Measurements from ENCODE around the gene CDRT15. TPM values are rescaled to one million over a fixed set of nuclear protein-coding genes. Genes with fewer than 3 reads are reported as not detected.
"Not testable (repeated sequence)": the region's sequence is repeated elsewhere in the genome, so short reads cannot be mapped to it uniquely, and the experiment has no call there.

The CDRT15 gene
- polyA plus RNA-seq, 1 donor (not counting 4 experiments of a cell fraction or from before 2014, with no cell fraction given) = not detected

DNA sequence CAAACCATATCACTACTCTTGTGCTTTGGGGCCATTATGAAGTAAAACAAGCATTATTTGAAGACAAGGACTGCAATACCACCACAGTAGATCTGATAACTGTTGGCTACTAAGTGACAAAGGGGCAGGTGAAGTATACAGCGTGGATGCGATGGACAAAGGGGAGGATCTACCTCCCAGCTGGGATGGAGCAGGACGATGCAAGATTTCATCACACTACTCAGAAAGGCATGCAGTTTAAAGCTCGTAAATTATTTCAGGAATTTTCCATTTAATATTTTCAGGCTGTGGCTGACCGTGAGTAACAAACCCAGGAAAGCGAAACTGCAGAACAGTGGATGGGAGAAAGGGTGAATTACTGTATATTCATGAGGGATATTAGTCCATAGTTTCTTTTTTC is 5.5 kb downstream of the CDRT15 start:
- dilution Hi-C loops (cut with MboI; ENCODE audit: extremely low pct_ligation_motif_present, low sequenced_read_pairs); H3K27ac ChIP-seq (ENCODE audit: control insufficient read depth, insufficient read depth, low read length); H4K20me1 ChIP-seq (ENCODE audit: control insufficient read depth, extremely low read depth, insufficient read depth, low read length); H3K4me2 ChIP-seq (ENCODE audit: control insufficient read depth, extremely low read depth, insufficient read depth, low read depth, low read length); H3K4me3 ChIP-seq (ENCODE audit: control insufficient read depth in 2 of 3, extremely low read depth in 1 of 3, insufficient read depth in 2 of 3, low read depth in 1 of 3, low read length in 3 of 3); H3K4me1 ChIP-seq (ENCODE audit: control insufficient read depth, extremely low read depth, insufficient read depth, low read length); H3K9me3 ChIP-seq (ENCODE audit: control insufficient read depth, low read depth, low read length); DNase-seq (ENCODE audit: low read depth, low spot score); H3K36me3 ChIP-seq (ENCODE audit: control insufficient read depth in 2 of 2, extremely low read depth in 1 of 2, insufficient read depth in 2 of 2, low read length in 2 of 2); H3K27me3 ChIP-seq (ENCODE audit: control insufficient read depth, extremely low read depth, insufficient read depth, low read length); H3K79me2 ChIP-seq (ENCODE audit: control insufficient read depth, insufficient read depth, low read length); H3K9ac ChIP-seq (ENCODE audit: control insufficient read depth, extremely low read depth, insufficient read depth, low read length); H3K9me1 ChIP-seq (ENCODE audit: control insufficient read depth, extremely low read depth, insufficient read depth, low read length); H2AFZ ChIP-seq (ENCODE audit: control insufficient read depth, low read length); FAIRE-seq: not testable (repeated sequence)

DNA sequence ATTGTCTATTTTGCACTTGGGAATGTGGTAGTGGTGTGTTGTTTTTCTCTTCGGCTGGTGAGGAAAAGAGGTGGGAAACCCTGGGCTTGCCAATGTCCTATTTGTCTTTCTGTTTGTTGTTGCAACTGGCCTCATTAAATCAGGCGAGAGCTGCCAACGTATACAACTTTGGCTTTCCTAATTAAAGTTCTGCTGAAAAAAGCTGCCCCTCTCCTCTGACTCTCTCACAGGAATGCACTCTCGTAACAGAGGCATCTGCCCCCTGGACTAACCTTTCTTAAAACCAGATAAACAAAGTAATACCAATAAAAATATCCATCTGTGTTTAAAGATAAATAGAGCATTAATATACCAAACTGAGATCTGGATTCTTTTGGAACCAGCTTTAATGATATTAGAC is 7.8 kb downstream of the CDRT15 start:
- FAIRE-seq (no peak), DNase-seq (ENCODE audit: low read depth, low spot score) (no peak)
- Histone ChIP-seq H3K4me3 (ENCODE audit: control insufficient read depth in 2 of 3, extremely low read depth in 1 of 3, insufficient read depth in 2 of 3, low read depth in 1 of 3, low read length in 3 of 3) (no peak overlapping the region), H3K4me2 (ENCODE audit: control insufficient read depth, extremely low read depth, insufficient read depth, low read depth, low read length) (no peak overlapping the region), H3K27ac (ENCODE audit: control insufficient read depth, insufficient read depth, low read length) (no peak overlapping the region), H3K4me1 (ENCODE audit: control insufficient read depth, extremely low read depth, insufficient read depth, low read length) (no peaks in the 10 kb centered on the region), H3K9me1 (ENCODE audit: control insufficient read depth, extremely low read depth, insufficient read depth, low read length) (no peaks in the 10 kb centered on the region), H3K9ac (ENCODE audit: control insufficient read depth, extremely low read depth, insufficient read depth, low read length) (no peak overlapping the region), H3K9me3 (ENCODE audit: control insufficient read depth, low read depth, low read length) (no peaks in the 10 kb centered on the region), H3K36me3 (ENCODE audit: control insufficient read depth in 2 of 2, extremely low read depth in 1 of 2, insufficient read depth in 2 of 2, low read length in 2 of 2) (no peaks in the 10 kb centered on the region), H2AFZ (ENCODE audit: control insufficient read depth, low read length) (no peak overlapping the region), H4K20me1 (ENCODE audit: control insufficient read depth, extremely low read depth, insufficient read depth, low read length) (no peaks in the 10 kb centered on the region), H3K79me2 (ENCODE audit: control insufficient read depth, insufficient read depth, low read length) (no peaks in the 10 kb centered on the region), H3K27me3 (ENCODE audit: control insufficient read depth, extremely low read depth, insufficient read depth, low read length) (no peaks in the 10 kb centered on the region)
- dilution Hi-C loops (cut with MboI; ENCODE audit: extremely low pct_ligation_motif_present, low sequenced_read_pairs) = no loop called here
- TF ChIP-seq, protein P1, sequence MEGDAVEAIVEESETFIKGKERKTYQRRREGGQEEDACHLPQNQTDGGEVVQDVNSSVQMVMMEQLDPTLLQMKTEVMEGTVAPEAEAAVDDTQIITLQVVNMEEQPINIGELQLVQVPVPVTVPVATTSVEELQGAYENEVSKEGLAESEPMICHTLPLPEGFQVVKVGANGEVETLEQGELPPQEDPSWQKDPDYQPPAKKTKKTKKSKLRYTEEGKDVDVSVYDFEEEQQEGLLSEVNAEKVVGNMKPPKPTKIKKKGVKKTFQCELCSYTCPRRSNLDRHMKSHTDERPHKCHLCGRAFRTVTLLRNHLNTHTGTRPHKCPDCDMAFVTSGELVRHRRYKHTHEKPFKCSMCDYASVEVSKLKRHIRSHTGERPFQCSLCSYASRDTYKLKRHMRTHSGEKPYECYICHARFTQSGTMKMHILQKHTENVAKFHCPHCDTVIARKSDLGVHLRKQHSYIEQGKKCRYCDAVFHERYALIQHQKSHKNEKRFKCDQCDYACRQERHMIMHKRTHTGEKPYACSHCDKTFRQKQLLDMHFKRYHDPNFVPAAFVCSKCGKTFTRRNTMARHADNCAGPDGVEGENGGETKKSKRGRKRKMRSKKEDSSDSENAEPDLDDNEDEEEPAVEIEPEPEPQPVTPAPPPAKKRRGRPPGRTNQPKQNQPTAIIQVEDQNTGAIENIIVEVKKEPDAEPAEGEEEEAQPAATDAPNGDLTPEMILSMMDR (optimal IDR thresholded peaks at IDR 0.05 in 1 of 3, IDR thresholded peaks at IDR 0.05 in 1 of 3, conservative IDR thresholded peaks at IDR 0.05 in 1 of 3; ENCODE audit: extremely low read depth in 1 of 3, insufficient read depth in 2 of 3, low read length in 3 of 3) = no peak
- no peak for TF ChIP-seq EZH2 (IDR thresholded peaks at IDR 0.05; ENCODE audit: low read length)

DNA sequence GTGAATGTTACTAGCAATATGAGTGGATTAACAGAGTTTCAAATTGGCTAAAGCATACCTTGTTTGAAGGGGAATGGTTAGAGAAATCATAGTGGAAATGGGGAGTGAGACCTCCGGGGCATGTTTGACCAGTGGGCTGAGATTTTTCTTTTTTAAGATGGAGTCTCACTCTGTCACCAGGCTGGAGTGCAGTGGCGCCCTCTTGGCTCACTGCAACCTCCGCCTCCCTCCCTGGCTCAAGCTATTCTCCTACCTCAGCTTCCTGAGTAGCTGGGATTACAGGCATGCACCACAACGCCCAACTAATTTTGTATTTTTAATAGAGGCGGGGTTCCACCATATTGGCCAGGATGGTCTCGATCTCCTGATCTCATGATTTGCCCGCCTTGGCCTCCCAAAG is 9.6 kb downstream of the CDRT15 start:
- Histone ChIP-seq H3K36me3 (ENCODE audit: control insufficient read depth in 2 of 2, extremely low read depth in 1 of 2, insufficient read depth in 2 of 2, low read length in 2 of 2) (no peaks in the 10 kb centered on the region), H4K20me1 (ENCODE audit: control insufficient read depth, extremely low read depth, insufficient read depth, low read length) (no peaks in the 10 kb centered on the region), H3K9me1 (ENCODE audit: control insufficient read depth, extremely low read depth, insufficient read depth, low read length) (no peaks in the 10 kb centered on the region), H3K9ac (ENCODE audit: control insufficient read depth, extremely low read depth, insufficient read depth, low read length) (no peak overlapping the region), H3K79me2 (ENCODE audit: control insufficient read depth, insufficient read depth, low read length) (no peaks in the 10 kb centered on the region), H3K4me3 (ENCODE audit: control insufficient read depth in 2 of 3, extremely low read depth in 1 of 3, insufficient read depth in 2 of 3, low read depth in 1 of 3, low read length in 3 of 3) (no peak overlapping the region), H3K27me3 (ENCODE audit: control insufficient read depth, extremely low read depth, insufficient read depth, low read length) (no peaks in the 10 kb centered on the region), H2AFZ (ENCODE audit: control insufficient read depth, low read length) (no peak overlapping the region), H3K4me1 (ENCODE audit: control insufficient read depth, extremely low read depth, insufficient read depth, low read length) (peaks cover 3% of the 10 kb centered on the region), H3K27ac (ENCODE audit: control insufficient read depth, insufficient read depth, low read length) (no peak overlapping the region), H3K9me3 (ENCODE audit: control insufficient read depth, low read depth, low read length) (no peaks in the 10 kb centered on the region), H3K4me2 (ENCODE audit: control insufficient read depth, extremely low read depth, insufficient read depth, low read depth, low read length) (no peak overlapping the region)
- FAIRE-seq (no peak), DNase-seq (ENCODE audit: low read depth, low spot score) (no peak)
- TF ChIP-seq, protein P1 (optimal IDR thresholded peaks at IDR 0.05 in 1 of 3, IDR thresholded peaks at IDR 0.05 in 1 of 3, conservative IDR thresholded peaks at IDR 0.05 in 1 of 3; ENCODE audit: extremely low read depth in 1 of 3, insufficient read depth in 2 of 3, low read length in 3 of 3) = no peak
- no peak for TF ChIP-seq EZH2 (IDR thresholded peaks at IDR 0.05; ENCODE audit: low read length)
- dilution Hi-C loops (cut with MboI; ENCODE audit: extremely low pct_ligation_motif_present, low sequenced_read_pairs) = no loop called here
